ENCODE results near the gene REEP1.
"Not testable (repeated sequence)": the region's sequence is repeated elsewhere in the genome, so short reads cannot be mapped to it uniquely, and the experiment has no call there.

Gene REEP1

GRCh38 chr2:86249176-86249575, 88.2 kb downstream of the REEP1 start:
- DNase-seq (ENCODE audit: low read depth in 2 of 2, low spot score in 1 of 2) = no peak

GRCh38 chr2:86245222-86245621, 92.2 kb downstream of the REEP1 start:
- DNase-seq (ENCODE audit: low read depth in 2 of 2, low spot score in 1 of 2) = not testable (repeated sequence)

- DNase-seq (ENCODE audit: low read depth in 2 of 2, low spot score in 1 of 2) = not testable (repeated sequence)
These were observed 92.6 kb downstream of the REEP1 start for GRCh38 chr2:86244781-86245180.

GRCh38 chr2:86243950-86244733, 93.3 kb downstream of the REEP1 start:
- no peak for DNase-seq (ENCODE audit: low read depth in 2 of 2, low spot score in 1 of 2)

GRCh38 chr2:86243272-86243671, 94.2 kb downstream of the REEP1 start:
- DNase-seq (ENCODE audit: low read depth in 2 of 2, low spot score in 1 of 2) = no peak

- DNase-seq (ENCODE audit: low read depth in 2 of 2, low spot score in 1 of 2) = no peak
These were observed 95.8 kb downstream of the REEP1 start for GRCh38 chr2:86241611-86242010.

GRCh38 chr2:86240251-86240650, 97.2 kb downstream of the REEP1 start:
- no peak for DNase-seq (ENCODE audit: low read depth in 2 of 2, low spot score in 1 of 2)

GRCh38 chr2:86239745-86240144, 97.7 kb downstream of the REEP1 start:
- DNase-seq (ENCODE audit: low read depth in 2 of 2, low spot score in 1 of 2) = no peak

- DNase-seq (ENCODE audit: low read depth in 2 of 2, low spot score in 1 of 2) = no peak
These were observed 98.1 kb downstream of the REEP1 start for GRCh38 chr2:86239326-86239725.

GRCh38 chr2:86238354-86238753, 99.1 kb downstream of the REEP1 start:
- no peak for DNase-seq (ENCODE audit: low read depth in 2 of 2, low spot score in 1 of 2)

- no peak for DNase-seq (ENCODE audit: low read depth in 2 of 2, low spot score in 1 of 2)
These were observed 100.3 kb downstream of the REEP1 start for GRCh38 chr2:86237172-86237571.

- DNase-seq (ENCODE audit: low read depth in 2 of 2, low spot score in 1 of 2) = no peak
These were observed 102.0 kb downstream of the REEP1 start for GRCh38 chr2:86235196-86235980.

- no peak for DNase-seq (ENCODE audit: low read depth in 2 of 2, low spot score in 1 of 2)
These were observed 102.8 kb downstream of the REEP1 start for GRCh38 chr2:86234563-86235131.

GRCh38 chr2:86233436-86233835, 104.0 kb downstream of the REEP1 start:
- no peak for DNase-seq (ENCODE audit: low read depth in 2 of 2, low spot score in 1 of 2)

GRCh38 chr2:86232910-86233309, 104.5 kb downstream of the REEP1 start:
- no peak for DNase-seq (ENCODE audit: low read depth in 2 of 2, low spot score in 1 of 2)

GRCh38 chr2:86232373-86232784, 105.0 kb downstream of the REEP1 start:
- DNase-seq (ENCODE audit: low read depth in 2 of 2, low spot score in 1 of 2) = no peak

GRCh38 chr2:86231680-86232372, 105.6 kb downstream of the REEP1 start:
- DNase-seq (ENCODE audit: low read depth in 2 of 2, low spot score in 1 of 2) = no peak

- DNase-seq (ENCODE audit: low read depth in 2 of 2, low spot score in 1 of 2) = no peak
These were observed 106.5 kb downstream of the REEP1 start for GRCh38 chr2:86230961-86231360.

- no peak for DNase-seq (ENCODE audit: low read depth in 2 of 2, low spot score in 1 of 2)
These were observed 108.2 kb downstream of the REEP1 start for GRCh38 chr2:86229221-86229620.

- not testable (repeated sequence) for DNase-seq (ENCODE audit: low read depth in 2 of 2, low spot score in 1 of 2)
These were observed 108.9 kb downstream of the REEP1 start for GRCh38 chr2:86228574-86228973.

- DNase-seq (ENCODE audit: low read depth in 2 of 2, low spot score in 1 of 2) = no peak
These were observed 109.7 kb downstream of the REEP1 start for GRCh38 chr2:86227685-86228084.

Measured in stimulated activated CD8-positive, alpha-beta memory T cell treated with anti-CD3 and anti-CD28 coated beads, Interleukin-4, amount 100 ng/mL, for 1 hour (primary cell).